ENCODE data around the gene PIP5K1C. TPM values are rescaled to one million over a fixed set of nuclear protein-coding genes. Genes with fewer than 3 reads are reported as not detected.

PIP5K1C gene
- total and polyA plus RNA-seq, 9 of the 15 experiments (the other 6 are each of a cell fraction or from before 2014, with no cell fraction given) = 0.38 to 22.1 (median 4.1) TPM

DNA sequence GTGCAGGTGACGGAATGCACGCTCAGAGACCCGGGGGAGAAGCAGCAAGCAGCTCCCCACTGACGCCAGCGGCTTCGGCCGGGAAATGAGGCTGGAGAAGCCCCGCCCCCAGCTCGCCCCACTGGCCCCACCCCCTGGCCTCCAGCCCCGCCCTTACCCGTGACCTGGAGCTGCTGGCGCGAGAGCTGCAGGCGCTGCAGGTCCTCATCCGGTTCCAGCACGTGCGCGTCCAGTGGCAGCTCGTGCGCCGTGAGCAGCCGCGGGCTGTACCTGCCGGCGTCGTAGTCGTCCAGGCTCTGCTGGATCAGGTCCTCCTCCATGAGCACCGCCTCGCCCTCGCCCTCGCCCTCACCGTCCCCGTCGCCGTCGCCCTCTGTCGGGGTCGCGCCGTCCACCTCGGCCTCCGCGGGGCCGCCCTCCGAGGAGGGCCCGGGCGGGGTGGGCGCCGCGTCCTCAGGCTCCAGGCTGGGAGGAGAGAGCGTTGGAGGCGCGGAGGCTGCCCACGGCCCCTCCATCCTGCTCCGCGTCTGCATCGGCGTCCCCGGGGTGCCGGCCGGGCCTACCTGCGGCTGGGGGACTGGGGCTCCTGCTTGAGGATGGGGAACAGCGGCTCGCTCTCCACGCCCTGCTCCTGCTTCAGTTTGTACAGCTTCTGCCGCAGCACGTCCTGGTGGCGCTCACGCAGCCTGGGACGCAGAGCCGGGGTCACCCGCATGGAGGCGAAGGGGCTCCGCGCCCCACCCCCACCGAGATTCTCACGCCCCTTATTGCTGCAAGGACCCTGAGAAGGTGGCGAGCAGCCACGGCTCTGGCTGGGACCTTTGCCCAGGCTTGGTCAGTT lies 87.1 kb downstream of the PIP5K1C start (continued):
- TF ChIP-seq, protein P1, sequence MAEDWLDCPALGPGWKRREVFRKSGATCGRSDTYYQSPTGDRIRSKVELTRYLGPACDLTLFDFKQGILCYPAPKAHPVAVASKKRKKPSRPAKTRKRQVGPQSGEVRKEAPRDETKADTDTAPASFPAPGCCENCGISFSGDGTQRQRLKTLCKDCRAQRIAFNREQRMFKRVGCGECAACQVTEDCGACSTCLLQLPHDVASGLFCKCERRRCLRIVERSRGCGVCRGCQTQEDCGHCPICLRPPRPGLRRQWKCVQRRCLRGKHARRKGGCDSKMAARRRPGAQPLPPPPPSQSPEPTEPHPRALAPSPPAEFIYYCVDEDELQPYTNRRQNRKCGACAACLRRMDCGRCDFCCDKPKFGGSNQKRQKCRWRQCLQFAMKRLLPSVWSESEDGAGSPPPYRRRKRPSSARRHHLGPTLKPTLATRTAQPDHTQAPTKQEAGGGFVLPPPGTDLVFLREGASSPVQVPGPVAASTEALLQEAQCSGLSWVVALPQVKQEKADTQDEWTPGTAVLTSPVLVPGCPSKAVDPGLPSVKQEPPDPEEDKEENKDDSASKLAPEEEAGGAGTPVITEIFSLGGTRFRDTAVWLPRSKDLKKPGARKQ (CRISPR knock-in tag; IDR thresholded peaks at IDR 0.05) = peak; percentile 78; the same call in 1 of the 2 replicates
- TF ChIP-seq ZNF695 (CRISPR knock-in tag; IDR thresholded peaks at IDR 0.05) = no peak
- TF ChIP-seq TBP (optimal IDR thresholded peaks at IDR 0.05; ENCODE audit: low read depth, low read length) = peak; percentile 40
- TF ChIP-seq, protein P2, sequence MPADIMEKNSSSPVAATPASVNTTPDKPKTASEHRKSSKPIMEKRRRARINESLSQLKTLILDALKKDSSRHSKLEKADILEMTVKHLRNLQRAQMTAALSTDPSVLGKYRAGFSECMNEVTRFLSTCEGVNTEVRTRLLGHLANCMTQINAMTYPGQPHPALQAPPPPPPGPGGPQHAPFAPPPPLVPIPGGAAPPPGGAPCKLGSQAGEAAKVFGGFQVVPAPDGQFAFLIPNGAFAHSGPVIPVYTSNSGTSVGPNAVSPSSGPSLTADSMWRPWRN (IDR thresholded peaks at IDR 0.05; ENCODE audit: low read depth) = peak; percentile 87
- TF ChIP-seq POLR2AphosphoS2 (IDR thresholded peaks at IDR 0.05; ENCODE audit: low read length) = peak; percentile 72; the same call in 1 of the 2 replicates
- peak in 1 of 2 experiments; percentile 91; a peak in 2 of 3 replicates for TF ChIP-seq CBX3 (IDR thresholded peaks at IDR 0.05; ENCODE audit: borderline replicate concordance in 1 of 2, low read length in 2 of 2)
- no peak for TF ChIP-seq FOXA1 (IDR thresholded peaks at IDR 0.05; ENCODE audit: borderline replicate concordance)
- TF ChIP-seq, protein P3, sequence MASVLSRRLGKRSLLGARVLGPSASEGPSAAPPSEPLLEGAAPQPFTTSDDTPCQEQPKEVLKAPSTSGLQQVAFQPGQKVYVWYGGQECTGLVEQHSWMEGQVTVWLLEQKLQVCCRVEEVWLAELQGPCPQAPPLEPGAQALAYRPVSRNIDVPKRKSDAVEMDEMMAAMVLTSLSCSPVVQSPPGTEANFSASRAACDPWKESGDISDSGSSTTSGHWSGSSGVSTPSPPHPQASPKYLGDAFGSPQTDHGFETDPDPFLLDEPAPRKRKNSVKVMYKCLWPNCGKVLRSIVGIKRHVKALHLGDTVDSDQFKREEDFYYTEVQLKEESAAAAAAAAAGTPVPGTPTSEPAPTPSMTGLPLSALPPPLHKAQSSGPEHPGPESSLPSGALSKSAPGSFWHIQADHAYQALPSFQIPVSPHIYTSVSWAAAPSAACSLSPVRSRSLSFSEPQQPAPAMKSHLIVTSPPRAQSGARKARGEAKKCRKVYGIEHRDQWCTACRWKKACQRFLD (CRISPR knock-in tag; IDR thresholded peaks at IDR 0.05) = peak; percentile 72; the same call in 1 of the 2 replicates
- TF ChIP-seq, protein P4, sequence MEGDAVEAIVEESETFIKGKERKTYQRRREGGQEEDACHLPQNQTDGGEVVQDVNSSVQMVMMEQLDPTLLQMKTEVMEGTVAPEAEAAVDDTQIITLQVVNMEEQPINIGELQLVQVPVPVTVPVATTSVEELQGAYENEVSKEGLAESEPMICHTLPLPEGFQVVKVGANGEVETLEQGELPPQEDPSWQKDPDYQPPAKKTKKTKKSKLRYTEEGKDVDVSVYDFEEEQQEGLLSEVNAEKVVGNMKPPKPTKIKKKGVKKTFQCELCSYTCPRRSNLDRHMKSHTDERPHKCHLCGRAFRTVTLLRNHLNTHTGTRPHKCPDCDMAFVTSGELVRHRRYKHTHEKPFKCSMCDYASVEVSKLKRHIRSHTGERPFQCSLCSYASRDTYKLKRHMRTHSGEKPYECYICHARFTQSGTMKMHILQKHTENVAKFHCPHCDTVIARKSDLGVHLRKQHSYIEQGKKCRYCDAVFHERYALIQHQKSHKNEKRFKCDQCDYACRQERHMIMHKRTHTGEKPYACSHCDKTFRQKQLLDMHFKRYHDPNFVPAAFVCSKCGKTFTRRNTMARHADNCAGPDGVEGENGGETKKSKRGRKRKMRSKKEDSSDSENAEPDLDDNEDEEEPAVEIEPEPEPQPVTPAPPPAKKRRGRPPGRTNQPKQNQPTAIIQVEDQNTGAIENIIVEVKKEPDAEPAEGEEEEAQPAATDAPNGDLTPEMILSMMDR (IDR thresholded peaks at IDR 0.05 in 2 of 3, conservative IDR thresholded peaks at IDR 0.05 in 1 of 3; ENCODE audit: insufficient read depth in 2 of 3, low read depth in 1 of 3, low read length in 3 of 3) = 0 out of 6 replicates have a peak, but pooled peaks of 1 of the 3 experiments have one; percentile 4
- peak; percentile 72 for TF ChIP-seq RBFOX2 (IDR thresholded peaks at IDR 0.05; ENCODE audit: low read depth, low read length)
- peak; percentile 99 for TF ChIP-seq L3MBTL2 (IDR thresholded peaks at IDR 0.05)
- TF ChIP-seq LEF1 (IDR thresholded peaks at IDR 0.05) = peak; percentile 51; the same call in 1 of the 2 replicates
- peak; percentile 84 for TF ChIP-seq RNF2 (IDR thresholded peaks at IDR 0.05)
- TF ChIP-seq, protein P5, sequence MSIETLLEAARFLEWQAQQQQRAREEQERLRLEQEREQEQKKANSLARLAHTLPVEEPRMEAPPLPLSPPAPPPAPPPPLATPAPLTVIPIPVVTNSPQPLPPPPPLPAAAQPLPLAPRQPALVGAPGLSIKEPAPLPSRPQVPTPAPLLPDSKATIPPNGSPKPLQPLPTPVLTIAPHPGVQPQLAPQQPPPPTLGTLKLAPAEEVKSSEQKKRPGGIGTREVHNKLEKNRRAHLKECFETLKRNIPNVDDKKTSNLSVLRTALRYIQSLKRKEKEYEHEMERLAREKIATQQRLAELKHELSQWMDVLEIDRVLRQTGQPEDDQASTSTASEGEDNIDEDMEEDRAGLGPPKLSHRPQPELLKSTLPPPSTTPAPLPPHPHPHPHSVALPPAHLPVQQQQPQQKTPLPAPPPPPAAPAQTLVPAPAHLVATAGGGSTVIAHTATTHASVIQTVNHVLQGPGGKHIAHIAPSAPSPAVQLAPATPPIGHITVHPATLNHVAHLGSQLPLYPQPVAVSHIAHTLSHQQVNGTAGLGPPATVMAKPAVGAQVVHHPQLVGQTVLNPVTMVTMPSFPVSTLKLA (conservative IDR thresholded peaks at IDR 0.05) = peak in 1 of 2 experiments; percentile 58; a peak in 2 of 4 replicates
- peak; percentile 26 for TF ChIP-seq HNRNPLL (IDR thresholded peaks at IDR 0.05; ENCODE audit: low read depth, low read length, poor library complexity, severe bottlenecking)
- peak; percentile 75 for TF ChIP-seq ZNF175 (CRISPR knock-in tag; IDR thresholded peaks at IDR 0.05; ENCODE audit: low read depth)
- TF ChIP-seq ZNF583 (CRISPR knock-in tag; IDR thresholded peaks at IDR 0.05) = peak; percentile 84; the same call in 1 of the 2 replicates
- no peak for TF ChIP-seq MBD2 (IDR thresholded peaks at IDR 0.05; ENCODE audit: borderline replicate concordance, low read depth)
